HG02798 (cell line): ENCODE data around the gene CLTCL1.
"Not testable (repeated sequence)": the region's sequence is repeated elsewhere in the genome, so short reads cannot be mapped to it uniquely, and the experiment has no call there.

ENCODE experiments used
- ATAC-seq: cut with Tn5 transposase; IDR thresholded peaks from one replicate; pipeline ENCODE4 v1.9.1; 2021; ENCODE audit warnings: mild to moderate bottlenecking; ENCODE audit not compliant: unreplicated experiment, poor library complexity

The CLTCL1 gene

DNA sequence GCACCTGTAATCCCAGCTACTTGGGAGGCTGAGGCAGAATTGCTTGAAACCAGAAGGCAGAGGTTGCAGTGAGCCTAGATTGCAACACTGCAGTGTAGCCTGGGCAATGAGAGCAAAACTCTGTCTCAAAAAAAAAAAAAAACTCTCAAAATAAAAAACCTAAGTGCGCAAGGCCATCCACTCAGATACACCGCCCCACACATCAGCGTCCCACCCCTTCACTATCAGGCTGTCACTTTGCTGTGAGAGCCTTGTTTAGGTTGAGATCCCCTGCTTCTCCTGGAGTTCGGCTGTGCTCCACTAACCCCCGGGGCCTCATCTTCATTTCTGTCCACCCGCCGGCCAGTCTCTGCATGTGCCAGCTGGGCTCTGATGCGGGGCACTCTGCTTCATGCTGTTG lies 125.1 kb downstream of the CLTCL1 start:
- ATAC-seq = no peak

DNA sequence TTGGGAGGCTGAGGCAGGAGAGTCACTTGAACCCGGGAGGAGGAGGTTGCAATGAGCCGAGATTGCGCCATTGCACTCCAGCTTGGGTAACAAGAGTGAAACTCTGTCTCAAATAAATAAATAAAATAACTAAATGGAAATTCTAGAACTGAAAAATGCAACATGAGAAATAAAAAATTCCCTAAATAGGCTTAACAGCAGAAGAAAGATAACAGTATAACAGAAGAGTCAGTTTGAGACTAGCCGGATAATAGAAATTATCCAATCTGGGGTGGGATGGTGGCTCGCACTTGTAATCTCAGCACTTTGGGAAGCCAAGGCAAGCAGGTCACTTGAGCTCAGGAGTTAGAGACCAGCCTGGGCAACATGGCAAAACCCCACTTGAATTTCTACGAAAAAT lies 127.1 kb downstream of the CLTCL1 start:
- ATAC-seq = no peak

- ATAC-seq = not testable (repeated sequence)
Observed at GRCh38 chr22:19158649-19159048, 132.9 kb downstream of the CLTCL1 start.

- not testable (repeated sequence) for ATAC-seq
Observed at GRCh38 chr22:19156109-19156508, 135.4 kb downstream of the CLTCL1 start.

DNA sequence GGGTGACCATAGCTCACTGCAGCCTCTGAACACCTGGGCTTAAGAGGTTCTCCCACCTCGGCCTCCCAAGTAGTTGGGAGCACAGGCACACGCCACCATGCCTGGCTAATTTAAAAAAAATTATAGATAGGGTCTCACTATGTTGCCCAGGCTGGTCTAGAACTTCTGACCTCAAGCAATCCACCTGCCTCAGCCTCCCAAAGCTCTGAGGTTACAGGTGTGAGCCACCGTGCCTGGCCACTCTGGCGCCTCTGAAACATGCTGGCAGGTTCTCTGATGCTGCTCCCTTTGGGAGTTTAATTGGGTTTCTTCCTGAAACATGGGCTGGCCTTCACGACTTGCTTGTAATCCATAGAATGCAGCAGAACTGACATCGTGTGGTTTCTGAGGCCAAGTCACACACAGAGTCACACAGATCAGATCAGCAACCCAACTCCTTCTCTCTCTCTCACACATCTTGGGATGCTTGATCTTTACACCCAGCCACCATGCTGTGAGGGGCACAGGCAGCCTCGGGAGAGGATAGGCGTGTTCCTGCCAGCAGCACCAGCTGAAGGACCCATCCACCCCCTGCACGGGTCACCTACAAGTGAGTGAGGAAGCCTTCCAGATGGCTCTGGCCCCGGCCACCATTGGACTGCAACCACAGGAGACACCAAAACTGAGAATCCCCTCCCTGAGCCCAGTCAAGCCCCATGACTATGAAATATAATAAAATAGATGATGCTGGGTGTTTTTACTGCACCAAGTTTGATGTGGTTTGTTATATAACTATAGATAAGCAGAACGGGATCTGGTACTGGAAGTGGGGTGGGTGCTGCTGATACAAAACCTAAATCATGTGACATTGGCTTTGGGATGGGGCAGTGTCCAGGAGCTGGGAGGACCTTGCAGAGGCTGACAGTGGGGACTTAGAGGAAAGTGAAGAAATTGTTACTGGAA lies 138.3 kb downstream of the CLTCL1 start:
- no peak for ATAC-seq

DNA sequence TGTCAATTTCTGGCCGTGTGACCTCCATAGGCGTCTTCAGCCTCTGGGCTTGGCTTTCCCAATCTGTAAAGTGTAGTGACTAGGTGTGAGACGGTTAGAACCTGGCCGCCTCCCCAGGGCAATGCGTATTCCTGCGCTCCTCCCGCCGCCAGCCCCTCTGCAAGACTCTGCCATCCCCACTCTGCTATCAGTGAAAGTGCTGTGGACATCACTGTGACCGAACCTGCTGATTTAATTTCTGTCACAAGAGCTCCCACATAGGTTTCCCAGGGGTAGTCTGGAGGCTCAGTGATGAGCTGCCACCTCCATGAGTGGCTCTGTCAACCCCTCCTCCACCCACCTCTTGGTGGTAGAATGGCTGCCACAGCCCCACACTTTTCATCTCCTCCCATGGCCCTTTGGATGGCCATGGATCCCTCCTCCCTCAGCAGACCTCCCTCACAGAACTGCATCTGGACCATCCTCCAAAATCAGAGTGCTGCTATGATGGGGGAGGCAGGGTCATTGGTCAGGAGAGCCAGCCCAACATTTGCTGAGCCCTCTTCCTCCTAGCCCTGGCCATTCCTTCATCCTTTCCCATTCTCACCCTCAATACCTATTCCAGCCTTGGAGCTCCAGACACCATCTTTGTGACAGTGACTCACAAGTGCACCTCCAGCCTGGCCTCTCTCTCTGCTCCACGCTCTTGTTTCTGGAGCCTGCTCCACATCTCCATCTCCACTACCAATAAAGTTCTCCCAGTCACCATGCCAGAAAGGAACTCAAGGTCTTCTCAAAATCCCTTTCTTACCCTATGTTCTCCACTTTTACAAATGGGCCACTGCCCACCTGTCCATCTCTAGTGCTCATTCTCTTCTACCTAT lies 140.0 kb downstream of the CLTCL1 start:
- no peak for ATAC-seq

DNA sequence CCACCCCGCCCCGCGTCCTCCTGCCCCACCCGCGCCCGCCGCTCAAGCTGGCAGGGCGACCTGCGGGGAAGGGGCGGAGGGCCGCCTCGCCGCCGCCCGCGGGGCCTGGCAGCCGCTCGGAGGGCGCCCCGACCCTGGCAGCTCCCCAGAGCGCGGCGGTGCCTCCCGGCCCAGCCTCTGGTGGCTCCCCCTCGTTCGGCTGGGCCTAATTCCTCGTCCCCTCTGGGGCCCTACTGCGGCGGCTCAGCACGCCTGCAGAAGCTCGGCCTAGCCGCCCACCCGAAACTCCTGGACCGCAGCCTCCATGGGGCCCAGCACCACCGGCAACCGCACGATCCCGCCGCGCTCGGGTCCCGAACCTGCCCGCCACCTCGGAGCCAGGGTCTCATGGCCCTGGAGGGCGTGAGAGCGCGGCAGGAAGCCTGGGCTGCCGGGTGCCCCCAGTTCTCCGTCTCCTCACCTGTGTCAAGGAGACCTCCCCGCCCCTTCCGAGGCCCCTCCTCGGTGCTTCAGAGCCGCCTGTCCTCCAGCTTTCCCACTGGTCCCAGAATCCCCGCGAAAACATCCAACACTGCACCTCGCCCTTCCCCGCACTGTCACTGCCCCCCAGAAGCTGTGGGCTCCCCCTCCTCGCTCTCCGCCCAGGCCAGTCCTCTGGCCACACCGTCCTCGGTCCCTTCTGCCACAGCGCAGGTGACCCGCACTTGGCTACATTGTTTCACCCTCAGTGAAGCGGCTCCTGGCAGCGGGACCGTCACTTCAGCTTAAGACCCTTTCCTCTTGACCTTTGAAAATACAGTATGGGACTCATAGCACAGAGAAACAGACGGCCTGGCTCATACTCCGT lies 140.8 kb downstream of the CLTCL1 start:
- ATAC-seq = no peak

GRCh38 chr22:19149991-19150390 lies 141.5 kb downstream of the CLTCL1 start, which contains the start of gene GSC2:
GSC2 (minus strand) TSS chr22:19150292; CDS start chr22:19150283, 9 bp downstream.
- no peak for ATAC-seq

DNA sequence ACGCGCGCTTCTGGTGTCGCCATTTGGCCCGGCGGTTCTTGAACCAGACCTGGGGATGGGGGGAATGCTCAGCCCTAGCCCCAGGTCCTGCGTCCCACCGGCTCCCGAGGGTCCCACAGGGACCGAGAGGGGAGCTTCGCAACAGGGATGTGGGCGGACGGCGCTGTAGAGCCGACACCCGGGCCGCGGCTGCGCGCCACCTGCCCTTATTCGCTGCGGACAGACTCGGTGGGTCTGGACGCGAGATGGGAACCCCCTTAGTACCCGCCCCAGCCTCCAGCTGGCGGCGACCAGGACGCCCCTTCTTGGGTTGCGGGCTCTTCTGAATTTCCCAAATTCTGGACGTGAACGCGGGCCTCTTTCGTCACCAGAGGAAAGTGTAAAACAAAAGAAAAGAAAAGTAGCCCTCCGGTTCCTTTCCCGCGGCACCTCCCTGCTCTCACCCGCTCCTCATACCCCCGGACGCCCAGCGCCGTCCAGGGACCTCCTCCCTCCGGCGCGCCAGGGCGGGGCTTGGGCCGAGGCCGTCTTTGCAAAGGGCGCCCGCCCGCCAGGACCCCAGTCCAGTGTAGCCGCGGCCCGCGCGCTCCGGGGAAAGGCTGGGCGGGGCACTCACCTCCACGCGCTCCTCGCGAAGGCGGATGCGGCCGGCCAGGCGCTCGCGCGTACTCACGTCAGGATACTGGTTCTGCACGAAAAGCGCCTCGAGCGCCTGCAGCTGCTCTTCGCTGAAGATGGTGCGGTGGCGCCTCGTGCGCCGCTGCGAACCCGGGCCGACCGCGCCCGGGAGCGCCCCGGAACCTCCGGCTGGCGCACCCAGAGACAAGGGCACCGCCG lies 142.3 kb downstream of the CLTCL1 start:
- ATAC-seq = no peak

- ATAC-seq = no peak
Observed at GRCh38 chr22:19148417-19149046, 143.0 kb downstream of the CLTCL1 start.

DNA sequence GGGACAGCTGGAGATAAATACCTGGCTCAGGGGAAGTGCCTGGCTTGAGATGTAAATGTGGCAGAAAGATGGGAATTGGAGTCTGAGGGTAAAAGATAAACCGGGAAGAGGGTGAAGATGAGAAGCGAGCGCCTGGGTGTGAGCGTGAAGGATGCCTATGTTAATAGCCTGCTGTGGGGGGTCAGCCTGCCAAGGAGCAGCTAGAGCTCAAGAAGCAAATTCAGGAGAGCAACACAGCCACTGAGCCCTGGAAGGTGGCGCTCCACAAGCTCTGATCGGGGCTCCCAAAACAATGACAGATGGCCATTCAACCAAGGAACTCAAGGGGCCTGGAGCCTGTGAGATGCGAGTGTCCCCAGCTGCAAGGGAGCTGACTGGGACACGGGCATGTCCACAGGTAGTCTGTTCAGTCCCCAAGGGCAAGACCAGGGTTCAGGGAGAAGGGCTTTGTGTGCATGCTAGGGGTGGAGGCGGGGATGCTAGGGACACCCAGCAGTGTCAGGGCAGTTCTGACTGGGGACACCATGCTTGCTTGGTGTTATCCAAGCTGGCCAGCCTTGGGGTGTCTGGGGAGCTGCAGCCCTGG lies 144.2 kb downstream of the CLTCL1 start:
- ATAC-seq = no peak

DNA sequence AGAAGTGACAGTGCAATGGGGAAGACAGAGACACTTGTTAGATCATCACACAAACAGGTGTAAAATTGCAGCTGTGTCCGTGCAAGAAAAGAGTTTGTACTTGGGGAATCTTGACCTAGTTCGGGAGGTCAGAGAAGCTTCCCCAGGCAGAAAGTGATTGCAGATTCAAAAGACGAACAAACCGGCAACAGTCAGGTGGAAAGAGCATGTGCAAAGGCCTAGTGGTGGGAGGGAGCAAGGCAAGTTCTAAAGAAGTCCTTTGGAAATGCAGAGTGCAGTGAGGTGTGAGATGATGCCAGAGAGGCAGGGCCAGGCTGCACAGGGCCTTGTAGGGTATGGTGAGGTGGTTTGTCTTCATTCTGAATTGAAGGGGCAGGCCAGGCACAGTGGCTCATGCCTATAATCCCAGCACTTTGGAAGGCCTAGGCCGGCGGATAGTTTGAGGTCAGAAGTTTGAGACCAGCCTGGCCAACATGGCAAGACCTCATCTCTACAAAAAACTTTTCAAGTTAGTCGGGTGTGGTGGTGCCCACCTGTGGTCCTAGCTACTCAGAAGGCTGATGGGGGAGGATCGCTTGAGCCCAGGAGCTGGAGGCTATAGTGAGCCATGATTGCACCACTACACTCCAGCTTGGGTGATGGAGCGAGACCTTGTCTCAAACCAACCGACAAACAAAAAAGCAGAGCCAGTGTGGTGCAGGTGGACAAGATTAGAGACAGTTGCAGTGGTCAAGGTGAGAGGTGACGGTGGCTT lies 145.1 kb downstream of the CLTCL1 start:
- ATAC-seq = no peak

GRCh38 chr22:19143967-19144400 lies 147.5 kb downstream of the CLTCL1 start:
- ATAC-seq = no peak

GRCh38 chr22:19143212-19143611 lies 148.3 kb downstream of the CLTCL1 start:
- ATAC-seq = no peak

GRCh38 chr22:19142394-19142793 lies 149.1 kb downstream of the CLTCL1 start:
- no peak for ATAC-seq

DNA sequence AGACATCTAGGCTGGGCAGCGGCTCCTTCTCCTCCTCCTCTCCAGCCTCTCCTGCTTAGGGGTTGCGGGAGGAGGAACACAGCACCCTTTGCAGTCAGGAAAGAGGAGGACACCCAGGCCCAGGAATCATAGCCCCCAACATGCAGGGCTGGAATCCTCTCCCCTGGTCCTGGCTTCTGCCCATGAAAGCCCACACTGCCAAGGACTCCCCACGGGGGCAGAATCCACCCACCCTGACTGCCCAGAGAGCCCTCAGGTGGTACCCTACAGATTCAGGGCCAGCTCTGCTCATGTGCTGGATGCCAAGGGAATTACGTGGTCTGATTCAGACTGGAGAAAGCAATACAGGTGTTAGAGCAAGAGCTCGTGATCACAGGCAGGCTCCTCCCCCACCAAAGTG lies 151.5 kb downstream of the CLTCL1 start:
- no peak for ATAC-seq

- no peak for ATAC-seq
Observed at GRCh38 chr22:19139001-19139356, 152.5 kb downstream of the CLTCL1 start.
